PFSK-1 (cell line): ENCODE data around the gene CRB1.

Experiments
- FOXP2 ChIP-seq: optimal IDR thresholded peaks from 2 replicates; pipeline ENCODE3; 2011; ENCODE audit warnings: borderline replicate concordance, control low read depth, inconsistent platforms; ENCODE audit not compliant: insufficient read depth; ENCODE audit errors: extremely low read length, extremely low read depth
- POLR2AphosphoS5 ChIP-seq: IDR thresholded peaks from 2 replicates; pipeline ENCODE4 v1.6.1; 2012; ENCODE audit warnings: low read depth, mild to moderate bottlenecking, control low read depth, low read length, moderate library complexity
- SIN3A ChIP-seq: IDR thresholded peaks from 2 replicates; pipeline ENCODE4 v1.6.1; 2012; ENCODE audit warnings: mild to moderate bottlenecking, low read length, moderate library complexity, borderline replicate concordance; ENCODE audit not compliant: insufficient read depth
- TAF1 ChIP-seq: IDR thresholded peaks from 2 replicates; pipeline ENCODE4 v1.6.1; 2012; ENCODE audit warnings: low read length, control low read depth, borderline replicate concordance; ENCODE audit not compliant: insufficient read depth
- TF ChIP-seq, protein P1 (sequence below), 2 experiments: IDR thresholded peaks; 2 replicates each; pipeline versions ENCODE4 v1.6.1 to v1.8.0; 2011 to 2012; ENCODE audit warnings: low read depth in 2 of 2, low read length in 2 of 2, control low read depth in 1 of 2, inconsistent platforms in 1 of 2, mild to moderate bottlenecking in 1 of 2, moderate library complexity in 1 of 2; ENCODE audit not compliant: insufficient read depth in 1 of 2

CRB1 gene

DNA sequence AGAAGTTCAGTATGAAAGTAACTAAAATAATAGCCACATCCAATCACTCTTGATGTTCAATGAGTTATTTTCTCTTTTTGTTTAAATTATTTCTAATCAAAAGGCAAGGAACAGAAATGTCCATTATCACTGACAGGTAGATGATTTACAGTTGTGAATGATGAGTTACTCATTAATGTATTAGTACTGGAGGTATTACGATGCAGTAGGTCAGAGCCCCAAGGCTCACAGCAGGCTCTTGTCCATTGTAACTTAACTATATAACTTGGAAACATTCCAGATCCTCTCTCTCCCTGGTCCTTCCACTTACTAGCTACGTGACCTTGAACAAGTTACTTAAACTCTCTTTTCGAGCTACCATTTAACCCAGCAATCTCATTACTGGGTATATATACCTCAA, 39.5 kb downstream of the CRB1 start:
- TF ChIP-seq FOXP2 = no peak
- no peak for TF ChIP-seq SIN3A
- TF ChIP-seq, protein P1, sequence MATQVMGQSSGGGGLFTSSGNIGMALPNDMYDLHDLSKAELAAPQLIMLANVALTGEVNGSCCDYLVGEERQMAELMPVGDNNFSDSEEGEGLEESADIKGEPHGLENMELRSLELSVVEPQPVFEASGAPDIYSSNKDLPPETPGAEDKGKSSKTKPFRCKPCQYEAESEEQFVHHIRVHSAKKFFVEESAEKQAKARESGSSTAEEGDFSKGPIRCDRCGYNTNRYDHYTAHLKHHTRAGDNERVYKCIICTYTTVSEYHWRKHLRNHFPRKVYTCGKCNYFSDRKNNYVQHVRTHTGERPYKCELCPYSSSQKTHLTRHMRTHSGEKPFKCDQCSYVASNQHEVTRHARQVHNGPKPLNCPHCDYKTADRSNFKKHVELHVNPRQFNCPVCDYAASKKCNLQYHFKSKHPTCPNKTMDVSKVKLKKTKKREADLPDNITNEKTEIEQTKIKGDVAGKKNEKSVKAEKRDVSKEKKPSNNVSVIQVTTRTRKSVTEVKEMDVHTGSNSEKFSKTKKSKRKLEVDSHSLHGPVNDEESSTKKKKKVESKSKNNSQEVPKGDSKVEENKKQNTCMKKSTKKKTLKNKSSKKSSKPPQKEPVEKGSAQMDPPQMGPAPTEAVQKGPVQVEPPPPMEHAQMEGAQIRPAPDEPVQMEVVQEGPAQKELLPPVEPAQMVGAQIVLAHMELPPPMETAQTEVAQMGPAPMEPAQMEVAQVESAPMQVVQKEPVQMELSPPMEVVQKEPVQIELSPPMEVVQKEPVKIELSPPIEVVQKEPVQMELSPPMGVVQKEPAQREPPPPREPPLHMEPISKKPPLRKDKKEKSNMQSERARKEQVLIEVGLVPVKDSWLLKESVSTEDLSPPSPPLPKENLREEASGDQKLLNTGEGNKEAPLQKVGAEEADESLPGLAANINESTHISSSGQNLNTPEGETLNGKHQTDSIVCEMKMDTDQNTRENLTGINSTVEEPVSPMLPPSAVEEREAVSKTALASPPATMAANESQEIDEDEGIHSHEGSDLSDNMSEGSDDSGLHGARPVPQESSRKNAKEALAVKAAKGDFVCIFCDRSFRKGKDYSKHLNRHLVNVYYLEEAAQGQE (IDR thresholded peaks at IDR 0.05; ENCODE audit: insufficient read depth in 1 of 2, low read depth in 2 of 2, low read length in 2 of 2) = no peak
- TF ChIP-seq POLR2AphosphoS5 = no peak
- no peak for TF ChIP-seq TAF1

DNA sequence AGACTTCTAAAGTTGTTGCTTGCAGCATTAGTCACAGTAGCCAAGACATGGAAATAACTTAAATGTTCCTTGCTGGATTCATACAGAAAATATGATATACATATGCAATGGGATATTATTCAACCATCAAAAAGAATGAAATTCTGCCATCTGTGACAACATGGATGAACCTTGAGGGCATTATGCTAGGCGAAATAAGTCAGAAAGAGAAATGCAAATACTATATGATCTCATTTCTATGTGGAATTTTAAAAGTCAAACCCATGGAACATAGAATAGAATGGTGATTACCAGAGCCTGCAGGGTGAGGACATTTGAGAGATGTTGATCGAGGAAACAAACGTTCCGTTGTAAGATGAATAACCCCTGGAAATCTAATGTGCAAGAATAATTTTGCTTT, 43.0 kb downstream of the CRB1 start:
- TF ChIP-seq, protein P1 (IDR thresholded peaks at IDR 0.05; ENCODE audit: insufficient read depth in 1 of 2, low read depth in 2 of 2, low read length in 2 of 2) = no peak
- TF ChIP-seq TAF1 = no peak
- no peak for TF ChIP-seq SIN3A
- TF ChIP-seq POLR2AphosphoS5 = no peak
- TF ChIP-seq FOXP2 = no peak

DNA sequence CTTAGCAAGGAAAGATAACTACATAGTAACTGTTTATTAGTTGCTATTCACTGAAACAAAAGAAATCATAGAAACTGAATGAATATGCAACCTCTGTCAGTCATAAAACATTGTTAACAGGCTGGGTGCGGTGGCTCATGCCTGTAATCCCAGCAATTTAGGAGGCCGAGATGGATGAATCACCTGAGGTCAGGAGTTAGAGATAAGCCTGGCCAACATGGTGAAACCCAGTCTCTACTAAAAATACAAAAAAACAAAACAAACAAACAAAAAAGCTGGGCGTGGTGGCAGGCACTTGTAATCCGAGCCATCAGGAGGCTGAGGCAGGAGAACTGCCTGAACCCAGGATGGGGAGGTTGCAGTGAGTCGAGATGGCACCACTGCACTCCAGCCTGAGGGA, 44.1 kb downstream of the CRB1 start:
- TF ChIP-seq, protein P1 (IDR thresholded peaks at IDR 0.05; ENCODE audit: insufficient read depth in 1 of 2, low read depth in 2 of 2, low read length in 2 of 2) = no peak
- no peak for TF ChIP-seq POLR2AphosphoS5
- no peak for TF ChIP-seq TAF1
- no peak for TF ChIP-seq SIN3A
- no peak for TF ChIP-seq FOXP2

DNA sequence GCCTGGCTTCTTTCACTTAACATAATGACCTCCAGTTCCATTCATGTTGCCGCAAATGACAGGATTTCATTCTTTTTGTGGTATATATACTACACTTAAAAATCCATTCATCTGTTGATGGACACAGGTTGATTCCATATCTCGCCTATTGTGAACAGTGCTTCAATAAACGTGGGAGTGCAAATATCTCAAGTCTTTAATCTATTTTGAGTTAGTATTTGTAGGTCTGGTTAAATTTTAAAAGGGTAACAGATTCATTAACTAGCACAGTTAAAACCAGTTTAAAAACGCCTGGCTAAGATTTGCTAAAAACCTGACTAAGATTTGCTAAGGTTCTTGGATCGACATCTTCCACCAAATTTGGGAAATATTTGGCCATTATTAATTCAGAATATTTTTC, 45.7 kb downstream of the CRB1 start:
- TF ChIP-seq, protein P1 (IDR thresholded peaks at IDR 0.05; ENCODE audit: insufficient read depth in 1 of 2, low read depth in 2 of 2, low read length in 2 of 2) = no peak
- TF ChIP-seq POLR2AphosphoS5 = no peak
- TF ChIP-seq FOXP2 = no peak
- no peak for TF ChIP-seq SIN3A
- TF ChIP-seq TAF1 = no peak

DNA sequence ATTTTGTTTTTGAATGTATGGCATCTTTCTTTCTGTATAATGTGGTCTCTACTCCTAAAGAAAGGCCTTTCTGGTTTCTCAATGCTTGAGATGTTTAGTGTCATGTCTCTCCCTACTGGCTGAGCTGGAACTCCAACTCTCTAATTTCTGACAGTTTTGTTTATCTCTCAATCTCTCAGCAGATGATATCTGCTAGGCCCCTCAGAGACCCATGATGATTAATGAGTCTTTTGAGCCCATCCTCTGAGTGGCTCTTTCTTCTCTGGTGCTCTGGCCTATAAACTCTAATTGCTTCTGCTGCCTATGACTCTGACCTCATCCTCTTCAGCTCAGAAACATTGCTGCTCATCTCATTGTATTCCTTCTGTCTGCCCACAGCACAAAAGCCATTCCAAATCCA, 46.6 kb downstream of the CRB1 start:
- TF ChIP-seq, protein P1 (IDR thresholded peaks at IDR 0.05; ENCODE audit: insufficient read depth in 1 of 2, low read depth in 2 of 2, low read length in 2 of 2) = no peak
- TF ChIP-seq SIN3A = no peak
- no peak for TF ChIP-seq TAF1
- no peak for TF ChIP-seq FOXP2
- TF ChIP-seq POLR2AphosphoS5 = no peak
